Neural cell (in vitro differentiated cells): ENCODE measurements around the gene IL5RA. TPM values are rescaled to one million over a fixed set of nuclear protein-coding genes. Genes with fewer than 3 reads are reported as not detected.

Source experiments
- H2AFZ ChIP-seq: fragments of 200-600, 300-800 bp; sonication (generic), shearing (Covaris generic); 2 replicates; pipeline ENCODE4 v1.6.0; 2014; ENCODE audit warnings: low read depth, mild to moderate bottlenecking, antibody characterized with exemption, low read length, moderate library complexity
- H3F3A ChIP-seq: fragments of 200-600 bp; shearing (Covaris generic); 2 replicates; pipeline ENCODE4 v1.6.1; 2016; ENCODE audit warnings: mild to moderate bottlenecking, moderate library complexity, mixed read lengths, antibody characterized with exemption, low read length; ENCODE audit not compliant: insufficient read depth, poor library complexity, severe bottlenecking
- H3K27ac ChIP-seq: fragments of 200-600, 300-800 bp; sonication (generic), shearing (Covaris generic); 2 replicates; pipeline ENCODE4 v1.5.1; 2014; ENCODE audit warnings: mild to moderate bottlenecking, low read length, moderate library complexity
- H3K27me3 ChIP-seq: fragments of 300-800, 200-600 bp; sonication (generic), shearing (Covaris generic); 2 replicates; pipeline ENCODE4 v1.6.0; 2014; ENCODE audit warnings: mild to moderate bottlenecking, low read depth, low read length, moderate library complexity; ENCODE audit not compliant: insufficient read depth
- H3K36me3 ChIP-seq: fragments of 300-800, 200-600 bp; sonication (generic), shearing (Covaris generic); 2 replicates; pipeline ENCODE4 v1.5.1; 2014; ENCODE audit warnings: mild to moderate bottlenecking, antibody characterized with exemption, low read length, moderate library complexity; ENCODE audit not compliant: insufficient read depth
- H3K4me2 ChIP-seq: fragments of 300-800, 200-600 bp; sonication (generic), shearing (Covaris generic); 2 replicates; pipeline ENCODE4 v1.6.0; 2014; ENCODE audit warnings: mild to moderate bottlenecking, low read length
- H3K4me3 ChIP-seq: fragments of 300-800, 200-600 bp; sonication (generic), shearing (Covaris generic); 2 replicates; pipeline ENCODE4 v1.5.1; 2014; ENCODE audit warnings: mild to moderate bottlenecking, low read length, moderate library complexity
- H3K79me2 ChIP-seq: fragments of 200-600 bp; shearing (Covaris generic); replicated peaks from 2 replicates; pipeline ENCODE4 v1.6.0; 2014; ENCODE audit warnings: mild to moderate bottlenecking, low read length, moderate library complexity; ENCODE audit not compliant: insufficient read depth
- H3K9ac ChIP-seq: fragments of 300-800, 200-600 bp; sonication (generic), shearing (Covaris generic); 2 replicates; pipeline ENCODE4 v1.6.1; 2016; ENCODE audit warnings: mild to moderate bottlenecking, low read length, mixed read lengths
- H3K9me2 ChIP-seq: fragments of 200-600 bp; shearing (Covaris generic); 2 replicates; pipeline ENCODE4 v1.6.1; 2016; ENCODE audit warnings: mild to moderate bottlenecking, low read length, mixed read lengths; ENCODE audit not compliant: insufficient read depth
- H3K9me3 ChIP-seq: fragments of 200-600, 300-800 bp; sonication (generic), shearing (Covaris generic); 2 replicates; pipeline ENCODE4 v1.6.1; 2016; ENCODE audit warnings: mild to moderate bottlenecking, mixed run types, low read length, moderate library complexity, mixed read lengths
- H4K20me1 ChIP-seq: fragments of 200-600 bp; shearing (Covaris generic); 2 replicates; pipeline ENCODE4 v1.6.1; 2016; ENCODE audit warnings: mild to moderate bottlenecking, mixed run types; ENCODE audit not compliant: insufficient read depth
- CTCF ChIP-seq: fragments of 450-650 bp; IDR thresholded peaks from 2 replicates; pipeline ENCODE4 v1.5.1; 2014; ENCODE audit warnings: antibody characterized with exemption, mild to moderate bottlenecking, moderate library complexity; ENCODE audit not compliant: poor library complexity, severe bottlenecking
- EP300 ChIP-seq: fragments of 450-650 bp; conservative IDR thresholded peaks from 2 replicates; pipeline ENCODE4 v1.6.1; 2014; ENCODE audit warnings: antibody characterized with exemption, mild to moderate bottlenecking, moderate library complexity; ENCODE audit not compliant: poor library complexity, severe bottlenecking
- EZH2 ChIP-seq: fragments of 200-600, 300-800 bp; shearing (Covaris generic), sonication (generic); IDR thresholded peaks from 2 replicates; pipeline ENCODE4 v1.6.1; 2014; ENCODE audit warnings: antibody characterized with exemption, low read length, borderline replicate concordance, mild to moderate bottlenecking; ENCODE audit not compliant: insufficient read depth, poor library complexity, severe bottlenecking
- MXI1 ChIP-seq: fragments of 450-650 bp; conservative IDR thresholded peaks from 2 replicates; pipeline ENCODE4 v1.6.1; 2014; ENCODE audit warnings: antibody characterized with exemption, mild to moderate bottlenecking; ENCODE audit not compliant: poor library complexity, severe bottlenecking
- POLR2AphosphoS5 ChIP-seq: IDR thresholded peaks from 2 replicates; pipeline ENCODE4 v1.6.1; 2012
- RAD21 ChIP-seq: fragments of 450-650 bp; conservative IDR thresholded peaks from 2 replicates; pipeline ENCODE4 v1.6.1; 2014; ENCODE audit warnings: antibody characterized with exemption, mild to moderate bottlenecking, moderate library complexity
- REST ChIP-seq: IDR thresholded peaks from 2 replicates; pipeline ENCODE4 v1.6.1; 2012; ENCODE audit warnings: borderline replicate concordance
- SMC3 ChIP-seq: fragments of 450-650 bp; conservative IDR thresholded peaks from 2 replicates; pipeline ENCODE4 v1.6.1; 2014; ENCODE audit warnings: antibody characterized with exemption, mild to moderate bottlenecking, moderate library complexity; ENCODE audit not compliant: poor library complexity
- TAF1 ChIP-seq: IDR thresholded peaks from 2 replicates; pipeline ENCODE4 v1.6.1; 2012; ENCODE audit warnings: low read depth
- polyA plus RNA-seq: library from polyadenylated mRNA; depleted of rRNA; stranded (reverse); fragments of >200 nt; gene quantifications from 2 replicates; pipeline ENCODE4 v1.2.3, GENCODE V29; 2014

IL5RA gene
- polyA plus RNA-seq, 1 donor from 2014 or later = 0.10 TPM

DNA sequence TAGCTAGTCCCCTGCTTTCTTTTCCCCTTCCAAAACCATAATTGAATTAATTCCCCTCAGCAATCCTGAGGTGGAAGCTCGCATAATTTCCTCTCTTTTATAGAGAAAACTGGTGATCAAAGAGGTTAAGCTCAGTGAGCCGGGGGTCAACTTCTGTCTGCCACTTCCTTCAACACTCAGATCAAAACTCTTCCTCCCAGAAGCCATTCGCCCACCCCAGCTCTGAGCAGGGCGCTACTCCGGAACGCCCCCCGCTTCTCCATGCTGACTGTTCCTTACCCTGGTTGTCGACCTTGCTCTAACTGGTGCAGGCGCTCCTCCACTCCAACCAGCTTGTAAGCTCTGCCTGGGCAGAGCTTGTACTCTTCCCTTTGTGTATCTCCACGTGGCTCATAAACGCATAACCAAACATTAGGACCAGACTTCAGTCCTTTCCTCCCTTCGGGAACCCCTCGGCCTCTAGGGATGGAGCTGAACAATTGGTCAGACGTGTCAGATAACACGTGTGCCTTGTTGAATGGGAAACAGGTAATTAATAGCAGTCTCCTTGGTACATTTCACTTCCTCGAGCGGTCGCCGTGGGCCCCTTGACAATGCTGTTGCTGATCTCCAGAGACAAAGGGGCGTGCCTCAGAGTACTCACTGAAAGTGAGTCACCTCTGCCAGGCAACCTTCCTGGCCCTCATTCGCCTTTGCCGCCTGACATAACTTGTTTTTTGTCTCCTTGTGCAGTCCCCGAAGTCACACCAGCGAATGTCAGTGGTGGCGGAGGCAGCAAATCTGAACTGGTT, 71.8 kb downstream of the IL5RA start:
- H3K4me2 ChIP-seq = no peak overlapping the region
- H3K9me2 ChIP-seq = no peaks in the 10 kb centered on the region
- TF ChIP-seq TAF1 (no peak), RAD21 (no peak), EP300 (no peak), POLR2AphosphoS5 (no peak), SMC3 (no peak), EZH2 (no peak), MXI1 (no peak), CTCF (no peak), REST (no peak)
- H3K4me3 ChIP-seq = no peak overlapping the region
- H3K79me2 ChIP-seq = no peaks in the 10 kb centered on the region
- H3K27ac ChIP-seq = no peak overlapping the region
- H3K9ac ChIP-seq = no peak overlapping the region
- H4K20me1 ChIP-seq = no peaks in the 10 kb centered on the region
- no peaks in the 10 kb centered on the region for H3K9me3 ChIP-seq
- no peaks in the 10 kb centered on the region for H3K27me3 ChIP-seq
- H2AFZ ChIP-seq = no peak overlapping the region
- H3F3A ChIP-seq = no peaks in the 10 kb centered on the region
- no peaks in the 10 kb centered on the region for H3K36me3 ChIP-seq

- Histone ChIP-seq H3K27ac (no peak overlapping the region), H3K27me3 (no peaks in the 10 kb centered on the region), H2AFZ (no peak overlapping the region), H3K36me3 (no peaks in the 10 kb centered on the region), H3K4me3 (no peak overlapping the region), H3K9ac (no peak overlapping the region), H4K20me1 (no peaks in the 10 kb centered on the region), H3K79me2 (no peaks in the 10 kb centered on the region), H3K9me2 (no peaks in the 10 kb centered on the region), H3K9me3 (no peaks in the 10 kb centered on the region), H3F3A (no peaks in the 10 kb centered on the region), H3K4me2 (no peak overlapping the region)
- TF ChIP-seq REST (no peak), SMC3 (no peak), TAF1 (no peak), EP300 (no peak), POLR2AphosphoS5 (no peak), EZH2 (no peak), RAD21 (no peak), MXI1 (no peak), CTCF (no peak)
Observed at GRCh38 chr3:3037156-3037555, 73.0 kb downstream of the IL5RA start.
